GM21360 (cell line): Measurements from ENCODE around the gene ABCA4.
"Not testable (repeated sequence)": the region's sequence is repeated elsewhere in the genome, so short reads cannot be mapped to it uniquely, and the experiment has no call there.

Experiments used
- ATAC-seq: cut with Tn5 transposase; IDR thresholded peaks from one replicate; pipeline ENCODE4 v1.9.1; 2021; ENCODE audit warnings: mild to moderate bottlenecking, moderate library complexity; ENCODE audit not compliant: unreplicated experiment

The ABCA4 gene

GRCh38 chr1:94011129-94011528 lies 109.8 kb downstream of the ABCA4 start:
- no peak for ATAC-seq

- no peak for ATAC-seq
Measured at GRCh38 chr1:94009304-94009703, 111.6 kb downstream of the ABCA4 start.

- ATAC-seq = no peak
Measured at GRCh38 chr1:94006604-94007003, 114.3 kb downstream of the ABCA4 start.

- no peak for ATAC-seq
Measured at GRCh38 chr1:94004924-94005323, 116.0 kb downstream of the ABCA4 start.

GRCh38 chr1:94002046-94002787 lies 118.7 kb downstream of the ABCA4 start:
- ATAC-seq = no peak

- no peak for ATAC-seq
Measured at GRCh38 chr1:94001397-94002045, 119.4 kb downstream of the ABCA4 start.

- no peak for ATAC-seq
Measured at GRCh38 chr1:94000510-94001282, 120.3 kb downstream of the ABCA4 start.

- ATAC-seq = no peak
Measured at GRCh38 chr1:93999840-94000415, 121.0 kb downstream of the ABCA4 start.

- not testable (repeated sequence) for ATAC-seq
Measured at GRCh38 chr1:93998532-93998931, 122.4 kb downstream of the ABCA4 start.

GRCh38 chr1:93997756-93998155 lies 123.2 kb downstream of the ABCA4 start:
- no peak for ATAC-seq

- no peak for ATAC-seq
Measured at GRCh38 chr1:93995837-93996536, 125.0 kb downstream of the ABCA4 start.

GRCh38 chr1:93993731-93994130 lies 127.2 kb downstream of the ABCA4 start:
- ATAC-seq = no peak

- ATAC-seq = no peak
Measured at GRCh38 chr1:93992954-93993353, 128.0 kb downstream of the ABCA4 start.

GRCh38 chr1:93992190-93992589 lies 128.8 kb downstream of the ABCA4 start:
- ATAC-seq = no peak

GRCh38 chr1:93991271-93991670 lies 129.7 kb downstream of the ABCA4 start:
- ATAC-seq = no peak

- ATAC-seq = not testable (repeated sequence)
Measured at GRCh38 chr1:93990477-93990876, 130.5 kb downstream of the ABCA4 start.

- no peak for ATAC-seq
Measured at GRCh38 chr1:93990010-93990409, 130.9 kb downstream of the ABCA4 start.

- no peak for ATAC-seq
Measured at GRCh38 chr1:93989601-93990000, 131.3 kb downstream of the ABCA4 start.

- no peak for ATAC-seq
Measured at GRCh38 chr1:93988634-93989350, 132.2 kb downstream of the ABCA4 start.

GRCh38 chr1:93981274-93981667 lies 139.7 kb downstream of the ABCA4 start:
- ATAC-seq = no peak
